Vagina (tissue), 2 donors: ENCODE measurements around the gene ABCA8.

Experiments used
- POLR2A ChIP-seq, 2 donors: fragments of 450-650 bp; IDR thresholded peaks; one replicate each; pipeline ENCODE4 v1.6.1; 2017; ENCODE audit warnings: antibody characterized with exemption in 2 of 2, mild to moderate bottlenecking in 2 of 2, moderate library complexity in 2 of 2
- TF ChIP-seq, protein P1 (sequence below), 3 experiments: fragments of 450-650 bp in 2 of 3; fragments of 200-600 bp in 1 of 3; sonication (generic) in 1 of 3; IDR thresholded peaks; one replicate each; pipeline ENCODE4 v1.5.1; 2017 to 2019; ENCODE audit warnings: antibody characterized with exemption in 3 of 3, mild to moderate bottlenecking in 2 of 3, moderate library complexity in 2 of 3

DNA sequence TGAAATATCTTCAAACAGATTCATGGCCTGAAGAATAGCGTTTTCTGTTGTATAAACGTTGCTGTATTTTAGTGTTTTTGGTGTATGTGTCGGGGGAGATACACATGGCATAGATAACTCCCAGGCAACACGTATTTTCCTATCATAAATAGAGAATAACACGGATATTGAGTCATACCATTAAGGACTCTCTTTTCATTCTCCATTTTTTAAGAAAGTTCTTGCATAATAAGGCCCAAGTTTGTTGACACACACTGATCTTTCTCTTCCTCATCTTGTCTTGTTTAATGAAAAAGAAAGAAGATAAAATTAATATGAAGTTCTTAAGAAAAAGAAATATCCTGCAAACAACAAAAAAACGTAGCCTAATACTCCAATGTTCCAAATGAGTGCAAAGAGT is 13.4 kb downstream of the ABCA8 start:
- no peak for TF ChIP-seq POLR2A (IDR thresholded peaks at IDR 0.05)
- TF ChIP-seq, protein P1, sequence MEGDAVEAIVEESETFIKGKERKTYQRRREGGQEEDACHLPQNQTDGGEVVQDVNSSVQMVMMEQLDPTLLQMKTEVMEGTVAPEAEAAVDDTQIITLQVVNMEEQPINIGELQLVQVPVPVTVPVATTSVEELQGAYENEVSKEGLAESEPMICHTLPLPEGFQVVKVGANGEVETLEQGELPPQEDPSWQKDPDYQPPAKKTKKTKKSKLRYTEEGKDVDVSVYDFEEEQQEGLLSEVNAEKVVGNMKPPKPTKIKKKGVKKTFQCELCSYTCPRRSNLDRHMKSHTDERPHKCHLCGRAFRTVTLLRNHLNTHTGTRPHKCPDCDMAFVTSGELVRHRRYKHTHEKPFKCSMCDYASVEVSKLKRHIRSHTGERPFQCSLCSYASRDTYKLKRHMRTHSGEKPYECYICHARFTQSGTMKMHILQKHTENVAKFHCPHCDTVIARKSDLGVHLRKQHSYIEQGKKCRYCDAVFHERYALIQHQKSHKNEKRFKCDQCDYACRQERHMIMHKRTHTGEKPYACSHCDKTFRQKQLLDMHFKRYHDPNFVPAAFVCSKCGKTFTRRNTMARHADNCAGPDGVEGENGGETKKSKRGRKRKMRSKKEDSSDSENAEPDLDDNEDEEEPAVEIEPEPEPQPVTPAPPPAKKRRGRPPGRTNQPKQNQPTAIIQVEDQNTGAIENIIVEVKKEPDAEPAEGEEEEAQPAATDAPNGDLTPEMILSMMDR (IDR thresholded peaks at IDR 0.05): no peak
